Mucosa of descending colon (tissue), 3 donors: ENCODE data around the gene HDGFL2. TPM values are rescaled to one million over a fixed set of nuclear protein-coding genes. Genes with fewer than 3 reads are reported as not detected.

Experiments used
- ATAC-seq: fragments of 200-7000 bp; cut with Tn5 transposase; one replicate; pipeline ENCODE4 v1.9.1; 2020; ENCODE audit warnings: mild to moderate bottlenecking, moderate library complexity
- DNase-seq, 3 donors: peaks; one replicate each; pipeline ENCODE4 v3.0.0-alpha.2; 2020
- H3K36me3 ChIP-seq: fragments of 200-600 bp; one replicate; pipeline ENCODE4 v1.8.0; 2021; ENCODE audit warnings: low read depth, mild to moderate bottlenecking
- H3K4me1 ChIP-seq: fragments of 200-600 bp; one replicate; pipeline ENCODE4 v1.8.0; 2021; ENCODE audit warnings: low read depth, mild to moderate bottlenecking
- H3K4me3 ChIP-seq: fragments of 200-600 bp; one replicate; pipeline ENCODE4 v1.8.0; 2021; ENCODE audit warnings: mild to moderate bottlenecking
- H3K9me3 ChIP-seq: fragments of 200-600 bp; one replicate; pipeline ENCODE4 v1.8.0; 2021; ENCODE audit warnings: mild to moderate bottlenecking
- intact Hi-C, 2 donors: fragments of 100-400 bp; cut with DNase I in 1 of 2; cut with micrococcal nuclease in 1 of 2; formaldehyde crosslinking; loops; one replicate each; pipeline versions ENCODE4 v1.11.0 to v1.11.1; 2022; cut with DNase I, micrococcal nuclease
- total RNA-seq, 3 donors: library from RNA; stranded (reverse); fragmentation: NEBNext Ultra II Directional in 2 of 3; extraction: Animal tissue kit (Norgen Biotek cat#: 25700) in 2 of 3; gene quantifications; one replicate each; pipeline versions ENCODE4 v1.2.1 to v1.2.4, GENCODE V29; 2021 to 2023
- TF ChIP-seq, protein P1 (sequence below): fragments of 200-600 bp; IDR thresholded peaks from one replicate; pipeline ENCODE4 v1.8.0; 2022; ENCODE audit warnings: antibody characterized with exemption, mild to moderate bottlenecking
- donor health status: DM: no; HTN: no; CAD: no; lungs with moderate emphysema.
- donor health status: DM: no; HTN: no; CAD: no.
- donor health status: DM: no; HTN: yes; CAD: no.

HDGFL2 gene
- total RNA-seq, 3 donors from 2014 or later = 35.6 to 49.2 (median 39.0) TPM

DNA sequence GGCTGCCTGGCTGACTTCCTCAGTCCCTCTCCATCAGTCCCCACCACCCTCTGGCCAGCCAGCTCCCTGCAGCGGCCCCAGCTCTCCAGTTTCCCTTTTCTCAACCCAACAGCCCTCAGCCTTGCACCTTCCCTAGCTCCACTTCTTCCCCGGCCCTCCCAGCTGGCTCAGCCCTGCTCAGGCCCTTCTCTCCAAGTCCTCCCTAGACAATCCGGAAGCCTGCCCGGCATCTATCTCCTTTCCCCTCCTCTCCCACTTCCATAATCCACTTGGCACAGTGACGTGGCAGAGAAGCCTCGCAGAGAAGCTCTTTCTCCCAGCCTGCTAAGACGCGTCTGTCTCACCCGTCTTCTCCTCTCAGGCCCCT is 15.6 kb upstream of the HDGFL2 start:
- TF ChIP-seq, protein P1, sequence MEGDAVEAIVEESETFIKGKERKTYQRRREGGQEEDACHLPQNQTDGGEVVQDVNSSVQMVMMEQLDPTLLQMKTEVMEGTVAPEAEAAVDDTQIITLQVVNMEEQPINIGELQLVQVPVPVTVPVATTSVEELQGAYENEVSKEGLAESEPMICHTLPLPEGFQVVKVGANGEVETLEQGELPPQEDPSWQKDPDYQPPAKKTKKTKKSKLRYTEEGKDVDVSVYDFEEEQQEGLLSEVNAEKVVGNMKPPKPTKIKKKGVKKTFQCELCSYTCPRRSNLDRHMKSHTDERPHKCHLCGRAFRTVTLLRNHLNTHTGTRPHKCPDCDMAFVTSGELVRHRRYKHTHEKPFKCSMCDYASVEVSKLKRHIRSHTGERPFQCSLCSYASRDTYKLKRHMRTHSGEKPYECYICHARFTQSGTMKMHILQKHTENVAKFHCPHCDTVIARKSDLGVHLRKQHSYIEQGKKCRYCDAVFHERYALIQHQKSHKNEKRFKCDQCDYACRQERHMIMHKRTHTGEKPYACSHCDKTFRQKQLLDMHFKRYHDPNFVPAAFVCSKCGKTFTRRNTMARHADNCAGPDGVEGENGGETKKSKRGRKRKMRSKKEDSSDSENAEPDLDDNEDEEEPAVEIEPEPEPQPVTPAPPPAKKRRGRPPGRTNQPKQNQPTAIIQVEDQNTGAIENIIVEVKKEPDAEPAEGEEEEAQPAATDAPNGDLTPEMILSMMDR = no peak
- ATAC-seq = peak; percentile 27

DNA sequence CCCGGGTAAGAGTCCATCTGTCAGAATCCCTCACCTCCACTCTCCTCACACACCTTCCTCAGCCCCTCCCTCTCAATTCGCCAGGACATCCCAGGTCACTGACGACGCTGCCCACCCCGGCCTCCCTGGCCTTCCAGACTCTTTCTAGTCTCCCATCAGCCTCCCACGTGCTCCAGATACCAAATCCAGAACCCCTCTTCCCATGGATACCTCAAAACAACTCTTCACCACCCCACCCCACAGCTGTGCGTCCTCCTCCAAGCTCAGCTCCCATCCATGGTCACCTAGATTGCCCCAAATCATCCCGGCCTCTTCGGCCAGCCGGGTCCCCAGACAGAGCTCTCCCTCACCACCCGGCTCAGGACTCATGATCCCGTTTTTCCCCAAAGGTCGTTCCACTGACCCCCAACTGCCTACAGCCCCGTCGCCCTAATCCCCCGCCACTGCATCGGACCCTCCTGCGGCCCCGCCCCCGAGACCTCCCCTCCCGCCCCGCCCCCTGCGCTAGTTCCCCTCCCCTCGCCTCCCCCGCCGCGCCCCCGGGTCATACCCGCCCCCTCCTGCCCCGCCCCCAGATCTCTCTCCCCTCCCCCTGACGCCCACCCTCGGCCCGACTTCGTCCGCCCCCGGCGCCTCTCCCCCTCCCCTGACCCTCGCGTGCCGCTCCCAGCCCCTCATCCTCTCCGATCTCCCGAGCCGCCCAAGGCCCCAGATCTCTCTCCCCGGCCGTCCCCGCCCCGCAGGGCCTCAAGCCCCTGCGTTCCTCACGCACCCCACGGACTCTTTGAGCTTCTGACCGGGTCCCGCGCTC is 15.0 kb upstream of the HDGFL2 start:
- ATAC-seq (peak; percentile 40), DNase-seq (peak; percentile 31 to 77 (median 53))
- peak overlapping the region; percentile 57 for H3K4me3 ChIP-seq
- H3K9me3 ChIP-seq = no peaks in the 10 kb centered on the region
- peaks cover 6% of the 10 kb centered on the region for H3K36me3 ChIP-seq
- H3K4me1 ChIP-seq = peaks cover 8% of the 10 kb centered on the region
- TF ChIP-seq, protein P1 = no peak
- intact Hi-C loops = no loop called here

More for the DNA sequence above, 15.6 kb upstream of the HDGFL2 start:
- peaks cover 8% of the 10 kb centered on the region for H3K4me1 ChIP-seq
- intact Hi-C loops = no loop called here
- peaks cover 6% of the 10 kb centered on the region for H3K36me3 ChIP-seq
- no peak overlapping the region for H3K4me3 ChIP-seq
- no peak for DNase-seq
- H3K9me3 ChIP-seq = no peaks in the 10 kb centered on the region

DNA sequence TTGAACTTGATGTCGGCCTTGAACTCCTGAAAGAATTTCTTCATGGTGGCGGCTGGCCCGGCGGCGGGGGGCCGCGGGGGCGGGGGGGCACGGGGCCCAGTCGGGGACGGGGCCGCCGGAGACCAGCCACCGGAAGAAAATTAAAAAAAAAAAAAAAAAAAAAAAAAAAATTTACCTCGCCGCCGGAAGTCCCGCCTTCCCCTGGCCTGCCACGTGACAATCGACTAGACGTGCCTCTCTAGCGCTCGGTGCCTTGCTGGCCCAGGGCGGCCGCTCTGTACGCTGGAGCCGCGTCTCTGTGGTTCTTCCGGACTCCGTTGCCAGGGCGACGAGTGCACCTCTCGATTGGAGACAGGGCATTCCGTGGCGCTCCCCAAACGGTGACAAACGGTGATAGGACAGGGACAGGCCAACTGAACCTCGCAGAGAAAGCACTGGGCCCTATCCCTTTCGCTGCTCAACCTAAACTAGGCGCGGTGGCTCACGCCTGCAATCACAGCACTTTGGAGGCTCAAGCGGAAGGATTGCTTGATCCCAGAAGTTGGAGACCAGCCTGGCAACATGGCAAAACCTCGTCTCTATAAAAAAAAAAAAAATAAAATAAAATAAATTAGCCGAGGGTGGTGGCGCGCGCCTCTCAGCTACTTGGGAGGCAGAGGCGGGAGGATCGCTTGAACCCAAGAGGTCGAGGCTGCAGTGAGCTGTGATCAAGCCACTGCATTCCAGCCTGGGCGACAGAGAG is 14.3 kb upstream of the HDGFL2 start, which contains the start of gene UBXN6:
TSS of gene UBXN6 (minus strand) at position 141 of the 742 bp plus-strand sequence. CDS start at position 44, 97 bp downstream.
- no peaks in the 10 kb centered on the region for H3K36me3 ChIP-seq
- peak; percentile 97 for ATAC-seq
- intact Hi-C loops = no loop called here

DNA sequence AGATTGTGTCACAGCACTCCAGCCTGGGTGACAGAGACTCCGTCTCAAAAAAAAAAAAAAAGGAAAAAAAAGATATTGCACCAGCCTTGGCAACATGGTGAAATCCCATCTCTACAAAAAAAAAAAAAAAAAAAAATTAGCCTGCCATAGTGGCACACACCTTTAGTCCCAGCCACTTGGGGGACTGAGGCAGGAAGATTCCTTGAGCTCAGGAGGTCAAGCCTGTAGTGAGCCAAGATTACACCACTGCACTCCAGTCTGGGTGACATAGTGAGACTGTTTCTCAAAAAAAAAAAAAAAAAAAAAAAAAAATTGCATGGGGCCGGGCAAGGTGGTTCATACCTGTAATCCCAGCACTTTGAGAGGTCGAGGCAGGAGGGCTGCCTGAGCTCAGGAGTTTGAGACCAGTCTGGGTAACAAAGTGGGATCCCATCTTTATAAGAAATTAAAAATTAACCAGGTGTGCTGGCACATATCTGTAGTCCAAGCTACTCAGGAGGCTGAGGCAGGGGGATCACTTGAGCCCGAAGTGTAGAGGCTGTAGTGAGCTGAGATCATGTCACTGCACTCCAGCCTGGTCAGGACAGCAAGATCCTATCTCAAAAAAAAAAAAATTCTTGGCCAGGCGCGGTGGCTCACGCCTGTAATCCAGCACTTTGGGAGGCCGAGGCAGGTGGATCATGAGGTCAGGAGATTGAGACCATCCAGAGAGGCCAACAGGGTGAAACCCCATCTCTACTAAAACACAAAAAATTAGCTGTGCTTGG is 7.1 kb upstream of the HDGFL2 start:
- no peaks in the 10 kb centered on the region for H3K9me3 ChIP-seq
- DNase-seq = no peak
- H3K4me3 ChIP-seq = no peak overlapping the region
- TF ChIP-seq, protein P1 = no peak
- ATAC-seq = no peak
- H3K4me1 ChIP-seq = no peaks in the 10 kb centered on the region
- intact Hi-C loops = no loop called here
- no peaks in the 10 kb centered on the region for H3K36me3 ChIP-seq

More for the DNA sequence above, 14.3 kb upstream of the HDGFL2 start, which contains the start of gene UBXN6:
- Histone ChIP-seq H3K4me1 (peaks cover 8% of the 10 kb centered on the region), H3K9me3 (no peaks in the 10 kb centered on the region), H3K4me3 (peak within 1 kb of the TSS; percentile 57)
- TF ChIP-seq, protein P1 = no peak
- DNase-seq = peak; percentile 99

DNA sequence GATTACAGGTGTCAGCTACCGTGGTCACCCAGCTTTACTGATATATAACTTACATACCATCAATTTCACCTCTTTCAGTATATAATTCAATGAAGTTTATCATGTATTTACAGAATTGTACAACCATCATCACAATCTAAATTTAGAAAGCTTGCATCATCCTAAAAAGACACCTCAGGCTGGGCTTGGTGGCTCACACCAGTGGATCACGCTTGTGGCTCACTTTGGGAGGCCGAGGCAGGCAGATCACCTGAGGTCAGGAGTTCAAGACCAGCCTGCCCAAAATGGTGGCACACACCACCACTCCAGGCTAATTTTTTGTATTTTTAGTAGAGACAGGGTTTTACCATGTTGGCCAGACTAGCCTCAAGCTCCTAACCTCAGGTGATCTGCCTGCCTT is 4.3 kb upstream of the HDGFL2 start:
- ATAC-seq (no peak), DNase-seq (no peak)
- Histone ChIP-seq H3K4me3 (no peak overlapping the region), H3K36me3 (peaks cover 6% of the 10 kb centered on the region), H3K4me1 (no peaks in the 10 kb centered on the region), H3K9me3 (no peaks in the 10 kb centered on the region)
- intact Hi-C loops = no loop called here
- TF ChIP-seq, protein P1 = no peak
